Anterior cingulate cortex (tissue), 58 donors: Measurements from ENCODE around the gene ADCY9.
"Not testable (repeated sequence)": the region's sequence is repeated elsewhere in the genome, so short reads cannot be mapped to it uniquely, and the experiment has no call there.

Experiments used
- DNase-seq, 58 donors: peaks; one replicate each; lab custom pipeline; 2025; lab: John Stamatoyannopoulos, UW

ADCY9 gene

DNA sequence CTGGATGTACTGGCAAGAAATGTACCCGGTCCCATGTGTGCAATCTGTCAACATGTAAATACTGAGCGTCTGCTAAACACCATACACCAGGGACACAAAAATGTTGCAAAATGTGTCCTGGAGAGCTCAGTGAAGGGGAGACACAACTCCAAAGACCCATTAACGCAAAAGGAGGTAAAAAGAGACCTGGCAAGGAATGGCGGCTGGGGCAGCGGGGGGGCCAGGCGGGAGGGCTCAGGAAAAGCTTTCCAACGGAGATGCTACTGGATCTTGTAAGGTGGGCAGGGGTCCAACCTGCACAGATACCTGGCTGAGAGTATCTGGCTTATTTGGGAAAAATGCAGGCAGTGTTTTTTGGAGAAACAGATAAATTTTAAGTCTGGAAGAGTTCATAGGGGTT lies 40.7 kb downstream of the ADCY9 start:
- DNase-seq: no peak

DNA sequence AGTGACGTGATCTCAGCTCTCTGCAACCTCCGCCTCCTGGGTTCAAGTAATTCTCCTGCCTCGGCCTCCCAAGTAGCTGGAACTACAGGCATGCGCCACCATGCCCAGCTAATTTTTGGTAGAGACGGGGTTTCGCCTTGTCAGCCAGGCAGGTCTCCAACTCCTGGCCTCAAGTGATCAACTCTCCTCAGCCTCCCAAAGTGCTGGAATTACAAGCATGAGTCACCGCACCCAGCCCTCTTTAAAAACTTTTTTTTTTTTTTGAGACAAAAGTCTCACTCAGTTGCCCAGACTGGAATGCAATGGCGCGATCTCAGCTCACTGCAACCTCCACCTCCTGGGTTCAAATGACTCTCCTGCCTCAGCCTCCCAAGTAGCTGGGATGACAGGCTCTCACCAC lies 43.1 kb downstream of the ADCY9 start:
- DNase-seq: not testable (repeated sequence)

DNA sequence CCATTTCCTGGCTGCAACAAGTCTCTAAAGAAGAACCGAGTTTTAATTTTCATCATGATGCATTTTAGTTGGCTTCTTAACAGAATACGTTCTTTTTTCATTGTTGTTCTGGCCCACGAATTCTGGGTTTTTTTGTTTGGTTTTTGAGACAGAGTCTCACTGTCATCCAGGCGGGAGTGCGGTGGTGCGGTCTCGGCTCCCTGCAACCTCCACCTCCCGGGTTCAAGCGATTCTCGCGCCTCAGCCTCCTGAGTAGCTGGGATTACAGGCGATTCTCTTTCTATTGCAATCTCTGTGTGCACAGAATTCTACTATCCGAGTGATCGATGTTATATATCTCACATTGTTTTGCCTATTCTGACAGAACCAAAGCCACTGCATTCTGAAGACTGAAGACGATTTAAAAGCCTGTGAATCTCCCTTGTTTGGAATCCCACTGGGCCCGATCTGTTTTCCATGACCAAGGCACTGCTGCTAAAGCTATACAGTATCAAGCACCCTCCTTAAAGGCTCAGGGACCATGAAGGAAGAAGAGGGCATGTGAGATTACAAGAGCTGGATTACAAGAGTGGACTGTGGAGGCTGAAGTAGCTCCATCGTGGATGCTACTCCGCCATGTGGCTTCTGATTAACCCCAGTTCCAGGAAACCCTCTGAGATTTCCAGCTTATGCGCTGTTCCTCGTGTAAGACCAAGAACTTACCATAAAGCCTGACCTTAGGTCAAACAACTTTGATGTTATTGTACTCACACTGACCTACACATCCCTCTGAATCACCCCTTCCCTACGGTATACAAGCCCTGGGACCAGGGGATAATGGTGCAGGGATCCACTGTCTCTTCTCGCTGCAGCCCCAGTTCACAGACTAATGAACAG lies 44.3 kb downstream of the ADCY9 start:
- no peak for DNase-seq

DNA sequence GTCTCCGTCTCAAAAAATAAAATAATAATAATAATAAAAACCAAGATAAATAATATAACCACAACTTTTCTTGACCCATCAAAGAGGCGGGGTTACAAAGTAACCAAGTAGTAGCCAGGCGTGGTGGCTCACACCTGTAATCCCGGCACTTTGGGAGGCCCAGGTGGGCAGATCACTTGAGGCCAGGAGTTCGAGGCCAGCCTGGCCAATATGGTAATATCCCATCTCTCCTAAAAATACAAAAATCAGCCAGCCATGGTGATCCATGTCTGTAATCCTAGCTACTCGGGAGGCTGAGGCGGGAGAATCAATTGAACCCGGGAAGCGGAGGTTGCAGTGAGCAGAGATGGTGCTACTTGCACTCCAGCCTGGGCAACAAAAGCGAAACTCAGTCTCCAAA lies 45.3 kb downstream of the ADCY9 start:
- DNase-seq: no peak

DNA sequence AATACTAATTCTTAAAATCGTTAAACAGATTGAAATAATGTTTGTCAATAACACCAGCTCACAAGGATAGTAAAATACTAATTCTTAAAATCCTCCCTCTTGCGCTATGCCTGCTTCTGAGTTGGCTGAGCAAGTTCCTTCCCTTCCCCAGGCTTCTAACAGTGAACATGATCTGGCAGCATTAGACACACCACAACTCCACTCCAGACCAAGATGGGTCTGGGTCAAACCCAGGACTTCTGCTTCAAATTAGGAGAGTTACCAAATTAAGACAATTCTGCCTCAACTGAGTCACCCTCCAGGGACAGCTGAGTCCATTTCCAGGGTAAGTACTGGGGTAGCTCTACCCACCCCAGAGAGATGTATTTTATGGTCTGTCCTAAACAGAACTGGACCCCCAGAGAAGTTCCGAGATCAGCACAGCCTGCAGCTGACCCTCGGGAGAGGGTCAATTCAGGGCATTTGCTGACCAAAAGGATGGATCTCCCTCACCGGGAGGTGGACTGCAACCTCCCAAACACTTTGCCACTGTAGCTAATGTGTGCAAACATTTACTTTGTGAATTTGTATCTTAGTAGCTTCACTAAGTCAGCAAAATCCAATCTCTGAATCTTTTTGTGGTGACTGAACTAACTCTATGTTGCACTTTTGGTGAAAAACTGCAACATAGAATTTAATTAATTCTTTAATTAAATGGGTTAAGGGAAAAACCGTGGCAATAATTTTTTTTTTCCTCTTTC lies 48.8 kb downstream of the ADCY9 start:
- DNase-seq: no peak

DNA sequence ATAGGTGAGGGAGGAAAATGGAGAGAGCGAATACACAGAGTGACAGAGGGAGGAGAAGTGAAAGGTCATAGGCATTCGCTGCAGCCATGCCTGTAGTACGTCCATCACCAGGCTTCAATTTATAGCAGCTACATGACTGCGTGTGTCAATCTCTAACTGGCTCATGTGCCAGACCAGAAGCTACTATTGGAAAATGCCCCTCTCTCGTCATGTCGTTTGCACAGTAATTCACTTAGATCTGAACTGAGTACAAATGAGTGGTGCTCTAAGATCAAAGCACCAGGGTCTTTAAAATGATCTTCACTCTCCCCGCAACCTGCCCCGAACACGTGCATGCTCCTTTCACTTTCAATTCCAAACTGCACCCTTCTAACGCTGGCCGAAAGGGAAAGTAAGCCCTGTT lies 51.3 kb downstream of the ADCY9 start:
- no peak for DNase-seq

DNA sequence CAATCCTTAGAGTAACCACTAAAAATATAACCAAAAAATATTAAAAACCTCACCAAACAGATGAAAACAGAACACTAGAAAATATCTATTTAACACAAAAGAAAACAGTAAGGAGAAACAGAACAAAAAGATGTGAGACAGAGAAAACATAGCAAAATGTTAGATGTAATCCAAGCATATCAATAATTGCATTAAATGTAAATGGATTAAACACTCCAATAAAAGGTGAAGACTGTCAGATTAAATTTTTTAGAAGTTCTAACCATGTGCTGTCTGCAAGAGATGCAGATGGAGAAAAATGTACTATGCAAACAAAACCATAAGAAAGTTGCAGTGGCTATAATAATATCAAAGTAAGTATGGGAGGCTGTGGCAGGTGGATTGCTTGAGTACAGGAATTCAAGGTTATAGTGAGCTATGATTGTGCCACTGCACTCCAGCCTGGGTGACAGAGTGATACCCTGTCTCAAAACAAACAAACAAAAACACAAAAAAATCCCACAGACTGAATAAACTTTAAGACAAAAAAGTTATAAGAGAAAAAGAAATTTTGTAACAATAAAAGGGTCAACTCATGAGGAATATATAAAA lies 53.9 kb downstream of the ADCY9 start:
- DNase-seq: no peak

DNA sequence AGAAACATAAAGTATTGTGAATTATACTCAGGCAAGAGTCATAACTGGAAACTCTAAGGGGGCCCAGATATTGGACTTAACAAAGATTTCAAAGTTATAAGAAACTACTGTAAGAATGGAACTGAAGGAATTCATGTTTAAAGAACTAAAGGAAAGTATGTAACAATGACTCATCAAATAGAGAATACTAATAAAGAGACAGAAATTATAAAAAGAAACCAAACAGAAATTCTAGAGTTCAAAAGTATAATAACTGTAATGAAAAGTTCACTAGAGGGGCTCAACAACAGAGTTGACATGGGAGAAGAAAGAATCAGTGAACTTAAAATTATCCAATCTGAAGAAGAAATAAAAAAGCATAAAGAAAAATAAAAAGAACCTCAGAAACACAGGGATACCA lies 55.4 kb downstream of the ADCY9 start:
- no peak for DNase-seq

DNA sequence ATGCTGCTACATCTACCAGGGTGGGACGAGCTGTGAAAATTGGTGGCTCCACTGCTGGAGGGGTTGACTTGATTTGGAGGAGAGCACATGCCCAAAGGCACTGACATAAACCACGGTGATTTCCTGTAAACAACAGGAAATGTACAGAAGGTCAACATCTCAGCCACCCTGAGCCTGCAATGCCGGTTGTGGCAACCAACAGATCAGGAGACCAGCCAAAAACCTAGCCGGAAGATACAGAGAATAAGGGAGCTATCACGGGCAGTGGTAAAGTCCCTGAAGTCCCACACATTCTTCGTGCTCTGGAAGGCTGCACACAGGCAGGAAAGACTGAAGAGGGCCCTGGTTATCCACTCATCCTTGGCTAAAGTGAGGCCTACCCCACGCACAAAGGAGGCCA lies 56.2 kb downstream of the ADCY9 start:
- DNase-seq: no peak

DNA sequence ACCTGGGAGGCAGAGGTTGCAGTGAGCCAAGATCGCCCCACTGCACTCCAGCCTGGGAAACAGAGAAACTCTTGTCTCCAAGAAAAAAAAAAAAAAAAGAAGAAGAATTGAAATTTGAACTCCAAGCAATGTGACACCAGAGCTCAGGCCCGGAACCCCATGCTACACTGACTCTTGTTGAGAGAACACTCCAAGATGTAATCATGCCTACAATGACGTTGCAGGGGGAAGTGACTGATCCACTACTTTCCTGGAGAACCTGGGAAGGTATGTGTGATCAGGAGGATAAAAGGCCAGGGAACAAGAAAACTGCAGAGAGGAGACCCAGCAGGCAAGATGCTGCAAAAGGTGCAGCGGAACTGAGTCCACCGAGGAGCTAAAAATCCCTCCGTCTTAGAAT lies 57.9 kb downstream of the ADCY9 start:
- DNase-seq: no peak

DNA sequence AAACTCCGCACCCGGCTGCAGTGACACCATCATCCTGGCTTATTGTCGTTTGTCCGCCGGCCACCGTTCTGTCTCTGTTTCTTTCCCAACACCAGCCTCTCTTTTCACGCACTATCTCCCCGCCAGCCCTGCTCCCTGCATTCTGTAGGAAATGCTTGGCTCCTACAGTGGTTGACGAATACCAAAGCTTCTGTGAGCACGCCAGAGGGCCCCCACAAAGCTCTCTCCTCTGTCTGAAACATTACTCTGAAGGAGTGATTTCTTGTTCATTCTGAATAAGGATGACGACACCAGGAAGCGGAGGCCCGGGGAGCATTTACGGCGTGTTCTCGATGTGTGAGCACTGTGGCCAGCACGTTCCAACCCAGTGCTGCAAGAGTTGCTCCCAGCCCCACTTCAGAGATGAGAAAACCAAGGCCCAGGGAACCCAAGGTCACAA lies 58.8 kb downstream of the ADCY9 start:
- DNase-seq: no peak

DNA sequence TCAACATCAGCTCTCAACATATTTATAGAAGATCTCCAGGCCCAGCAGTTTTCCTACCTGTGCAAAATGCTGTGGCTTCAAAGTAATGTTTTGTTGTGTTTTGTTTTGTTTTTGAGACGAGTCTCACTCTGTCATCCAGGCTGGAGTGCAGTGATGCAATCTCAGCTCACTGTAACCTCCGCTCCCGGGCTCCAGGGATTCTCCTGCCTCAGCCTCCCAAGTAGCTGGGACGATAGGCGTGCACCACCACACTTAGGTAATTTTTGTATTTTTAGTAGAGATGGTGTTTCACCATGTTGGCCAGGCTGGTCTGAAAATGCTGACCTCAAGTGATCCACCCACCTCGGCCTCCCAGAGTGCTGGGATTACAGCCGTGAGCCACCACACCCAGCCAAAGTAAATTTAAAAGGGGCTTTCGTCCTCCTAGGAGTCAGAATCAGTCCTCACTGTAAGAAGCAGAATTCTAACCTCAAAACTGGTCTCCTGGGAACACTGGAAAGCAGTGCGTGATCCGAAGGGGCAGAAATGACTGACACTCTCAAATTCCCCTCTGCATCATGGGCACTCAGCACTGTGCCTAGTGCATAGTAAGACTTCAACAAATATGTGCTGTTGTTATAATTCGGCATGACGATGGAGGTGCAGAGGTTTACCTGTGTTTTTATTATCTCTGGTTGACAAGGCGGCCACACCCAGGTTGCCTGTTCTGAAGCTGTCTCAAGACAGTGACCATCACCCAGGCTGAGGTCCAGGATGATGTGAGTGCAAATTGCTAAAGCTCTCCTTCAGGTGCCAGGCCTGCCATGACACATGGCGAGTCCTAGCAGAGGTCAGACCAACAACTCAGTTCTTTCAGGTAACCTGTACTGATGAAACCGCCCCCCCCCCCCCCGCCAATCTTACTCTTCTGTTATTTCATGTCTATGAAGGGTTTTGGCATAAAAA lies 59.8 kb downstream of the ADCY9 start:
- DNase-seq: no peak

DNA sequence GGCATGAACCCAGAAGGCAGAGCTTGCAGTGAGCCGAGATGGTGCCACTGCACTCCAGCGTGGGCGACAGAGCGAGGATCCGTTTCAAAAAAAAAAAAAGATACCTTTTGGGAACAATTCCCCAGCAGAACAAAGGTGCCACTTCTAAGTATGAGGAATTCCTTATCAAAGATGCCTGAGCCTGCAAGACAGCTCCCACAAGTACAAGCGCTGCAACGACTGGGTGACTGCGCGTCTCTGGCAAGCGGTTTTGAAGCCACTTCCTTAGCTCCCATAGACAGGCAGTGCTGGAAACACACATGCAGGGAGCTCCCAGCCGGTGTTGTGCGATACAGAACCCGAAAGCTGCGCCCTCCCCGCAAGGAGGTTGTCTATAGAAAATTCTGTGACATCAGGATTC lies 60.5 kb downstream of the ADCY9 start:
- DNase-seq: peak in 1 of 58 donors; percentile 10

DNA sequence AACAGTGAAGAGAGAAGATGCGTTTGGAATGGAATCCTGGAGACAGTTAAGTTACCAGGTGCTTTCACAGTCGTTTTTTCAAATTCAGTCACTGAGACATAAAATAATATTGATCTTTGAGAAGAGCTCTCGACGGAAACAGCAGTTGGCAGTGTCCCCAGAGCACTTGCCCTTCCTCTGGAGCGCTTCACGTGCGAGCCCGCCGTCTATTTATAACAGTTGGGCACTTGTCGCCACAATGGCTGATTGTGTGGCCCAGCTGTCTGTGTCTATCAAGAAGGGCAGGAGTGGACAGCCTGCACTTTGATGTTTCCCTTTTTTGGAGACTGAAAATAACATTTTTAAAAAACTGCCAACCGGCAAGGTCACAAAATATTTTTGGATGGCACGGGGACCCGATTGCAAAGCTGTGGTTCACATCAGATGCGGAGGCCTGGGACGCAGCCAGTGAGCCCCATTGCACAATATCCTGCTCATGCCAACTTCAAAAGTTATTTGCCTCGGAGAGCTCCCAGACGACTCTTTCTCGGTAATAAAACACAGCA lies 62.9 kb downstream of the ADCY9 start:
- DNase-seq: peak in 53 of 58 donors; percentile 7 to 84 (median 52)

DNA sequence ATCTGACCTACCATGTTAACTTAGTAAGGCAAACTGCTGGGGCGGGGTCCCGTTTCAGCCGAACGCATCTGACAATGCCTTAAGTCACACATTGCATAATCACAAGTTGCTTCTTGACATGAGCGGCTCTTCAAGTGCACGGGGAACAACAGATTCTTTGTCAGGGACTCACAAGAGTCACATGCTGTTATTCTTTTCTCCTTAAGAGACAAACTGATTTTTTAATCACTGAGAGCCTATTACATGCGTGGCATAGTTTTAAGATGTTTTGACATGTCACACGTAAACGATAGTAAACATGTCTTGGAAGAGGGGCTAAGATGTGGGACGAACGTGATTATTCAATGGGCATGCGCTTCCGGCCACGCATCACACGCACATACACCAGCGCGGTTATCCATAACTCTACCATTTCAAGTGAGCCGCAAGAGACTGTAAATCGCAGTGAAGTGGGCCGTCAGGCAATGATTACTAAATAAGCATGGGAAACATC lies 63.4 kb downstream of the ADCY9 start:
- peak in 5 of 58 donors; percentile 9 to 29 (median 14) for DNase-seq

DNA sequence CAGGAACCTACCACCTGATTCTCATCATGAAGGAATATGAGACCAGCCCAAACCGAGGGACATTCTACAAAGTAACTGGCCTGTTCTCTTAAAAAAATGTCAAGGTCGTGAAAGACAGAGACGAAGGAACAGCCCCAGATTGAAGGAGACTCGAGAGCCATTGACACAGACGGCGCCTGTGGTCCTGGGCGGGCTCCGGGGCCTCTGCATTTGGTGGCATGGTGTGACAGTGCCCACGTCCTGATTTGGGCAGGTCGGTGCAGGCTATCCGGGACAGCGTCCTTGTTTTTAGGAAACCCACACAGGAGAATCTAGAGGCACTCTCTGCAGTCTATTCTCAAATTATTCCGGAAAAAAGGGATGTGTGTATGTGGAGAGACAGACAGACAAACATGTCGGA lies 64.1 kb downstream of the ADCY9 start:
- DNase-seq: no peak

DNA sequence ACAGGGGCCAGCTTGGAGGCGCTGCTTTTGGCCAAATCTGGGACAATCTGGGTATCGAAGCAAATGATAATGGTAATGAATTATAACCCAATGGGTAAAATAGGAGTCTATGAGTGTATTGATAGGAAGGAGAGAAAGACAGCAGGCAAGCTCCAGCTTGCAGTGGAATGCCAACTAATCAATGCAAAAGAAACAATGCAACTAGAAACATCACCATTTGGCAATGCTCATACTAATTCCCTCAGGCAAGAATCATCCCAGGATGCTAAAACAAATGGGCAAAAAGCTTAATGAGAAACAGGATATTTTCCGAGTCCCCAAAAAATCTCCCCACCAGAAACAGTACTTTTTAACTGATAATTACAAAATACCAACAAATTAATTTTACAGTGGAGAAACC lies 64.7 kb downstream of the ADCY9 start:
- no peak for DNase-seq

DNA sequence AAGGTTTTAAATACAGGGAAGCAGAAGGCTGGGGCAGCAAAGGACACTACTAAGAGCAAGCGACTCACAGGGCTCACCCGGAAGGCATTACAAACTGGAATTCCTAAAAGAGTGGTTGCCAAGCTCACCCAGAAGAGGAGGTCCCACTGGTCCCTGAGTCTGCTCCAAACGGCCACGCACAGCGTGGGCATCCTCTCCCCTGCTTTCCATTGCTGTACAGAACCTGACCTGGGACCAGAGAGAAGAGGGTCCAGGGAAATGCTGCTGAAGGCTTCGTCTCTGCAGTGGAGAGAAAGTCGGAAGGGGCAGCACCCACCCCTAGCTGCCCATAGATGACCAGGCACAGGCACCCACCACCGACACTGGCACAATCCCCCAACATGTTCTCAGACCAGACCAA lies 67.2 kb downstream of the ADCY9 start:
- no peak for DNase-seq

DNA sequence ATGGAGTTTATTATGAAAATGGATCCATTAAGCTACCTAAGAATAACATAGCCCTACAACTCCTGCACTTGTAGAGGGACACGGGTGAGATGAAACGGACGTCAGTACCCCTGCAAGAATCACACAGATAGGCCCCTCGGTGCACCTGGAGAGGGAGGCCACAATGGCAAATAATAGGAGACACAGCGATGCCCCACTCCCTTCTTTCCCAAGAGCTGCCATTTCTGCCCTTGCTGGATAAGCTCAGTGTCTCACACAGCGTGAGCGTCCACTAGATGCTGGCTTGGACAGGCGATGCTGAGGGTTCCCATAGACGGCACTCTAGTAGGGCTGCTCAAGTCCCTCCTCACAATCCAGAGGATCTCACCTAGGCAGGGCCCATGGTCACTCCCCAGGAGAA lies 67.8 kb downstream of the ADCY9 start:
- DNase-seq: no peak

DNA sequence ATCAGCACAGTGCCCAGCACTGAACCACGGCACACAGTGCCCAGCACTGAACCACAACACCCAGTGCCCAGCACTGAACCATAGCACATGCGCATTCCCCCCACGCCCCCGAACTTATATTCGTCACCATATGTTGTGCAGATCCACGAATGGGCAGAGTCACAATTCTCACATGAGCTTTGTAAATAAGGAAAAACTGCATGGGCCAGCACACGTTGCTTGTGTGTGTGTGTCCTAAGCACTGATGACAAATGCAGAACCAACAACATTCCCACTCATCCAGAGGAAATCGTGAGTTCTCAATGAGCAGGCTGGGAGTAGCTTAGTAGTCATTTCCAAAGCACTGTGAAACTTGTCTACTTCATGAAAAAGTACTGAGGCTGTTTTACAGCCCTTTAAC lies 70.0 kb downstream of the ADCY9 start:
- DNase-seq: no peak
